ENCODE data around the gene RNF213. TPM values are rescaled to one million over a fixed set of nuclear protein-coding genes. Genes with fewer than 3 reads are reported as not detected.
"Not testable (repeated sequence)": the region's sequence is repeated elsewhere in the genome, so short reads cannot be mapped to it uniquely, and the experiment has no call there.

Gene RNF213
- total RNA-seq, 2 donors from 2014 or later = 415 to 602 TPM

- H3K27ac Mint-ChIP-seq = no peak overlapping the region
- ATAC-seq (no peak), DNase-seq (ENCODE audit: low spot score in 2 of 2) (no peak)
- H3K9me3 Mint-ChIP-seq = peaks cover 0 to 4% of the 10 kb centered on the region in 2 donors
- H3K36me3 Mint-ChIP-seq = peaks cover 14 to 31% of the 10 kb centered on the region in 2 donors
Observed at GRCh38 chr17:80270104-80270503, 9.5 kb downstream of the RNF213 start.

GRCh38 chr17:80270836-80271235, 10.2 kb downstream of the RNF213 start:
- peak in 1 of 2 donors; percentile 63 for DNase-seq (ENCODE audit: low spot score in 2 of 2)
- Mint-ChIP-seq H3K36me3 (peaks cover 7 to 24% of the 10 kb centered on the region in 2 donors), H3K27ac (peak overlapping the region; percentile 77 to 90), H3K9me3 (peaks cover 0 to 1% of the 10 kb centered on the region in 2 donors)
- ATAC-seq = peak; percentile 77 to 84

DNA sequence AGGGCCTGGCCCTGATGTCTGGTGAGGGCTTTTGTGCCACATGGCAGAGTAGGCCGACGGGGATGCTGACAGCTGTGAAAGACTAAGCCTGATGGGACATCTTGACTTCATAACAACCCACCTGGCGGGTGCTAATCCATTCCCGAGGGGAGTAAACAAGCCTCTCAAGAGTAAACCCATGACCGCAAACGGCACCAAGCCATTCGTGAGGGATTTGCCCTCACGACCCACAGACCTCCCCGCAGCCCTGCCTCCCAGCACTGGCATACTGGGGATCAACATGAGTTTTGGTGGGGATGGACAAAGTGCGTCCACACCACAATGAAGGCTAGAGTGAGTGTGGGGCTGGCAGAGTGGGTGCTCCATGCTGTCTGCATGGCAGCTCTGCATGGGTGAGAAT, 11.7 kb downstream of the RNF213 start:
- no peak overlapping the region for H3K27ac Mint-ChIP-seq
- H3K36me3 Mint-ChIP-seq = peaks cover 5 to 24% of the 10 kb centered on the region in 2 donors
- DNase-seq (ENCODE audit: low spot score in 2 of 2) (no peak), ATAC-seq (no peak)
- H3K9me3 Mint-ChIP-seq = no peaks in the 10 kb centered on the region

DNA sequence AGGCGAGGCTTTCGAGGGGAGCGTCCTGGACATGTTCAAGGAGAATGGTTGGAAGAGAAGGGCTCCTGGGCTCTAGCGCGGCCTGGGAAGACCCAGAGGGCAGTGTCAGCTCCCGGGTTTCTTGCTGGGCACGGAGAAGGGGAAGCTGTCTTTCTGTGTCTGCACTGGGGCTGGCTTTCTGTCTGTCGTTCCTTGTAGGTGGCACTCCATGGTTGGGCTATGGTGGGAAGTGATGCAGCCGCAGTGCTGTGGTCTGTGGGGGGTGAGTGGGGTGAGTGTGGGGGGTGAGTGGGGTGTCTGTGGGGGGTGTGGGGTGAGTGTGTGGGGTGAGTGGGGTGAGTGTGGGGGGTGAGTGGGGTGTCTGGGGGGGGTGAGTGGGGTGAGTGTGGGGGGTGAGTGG, 13.7 kb downstream of the RNF213 start:
- ATAC-seq = no peak
- no peak for DNase-seq (ENCODE audit: low spot score in 2 of 2)
- peak overlapping the region; percentile 24 to 81 for H3K27ac Mint-ChIP-seq
- peaks cover 5 to 27% of the 10 kb centered on the region in 2 donors for H3K36me3 Mint-ChIP-seq
- no peaks in the 10 kb centered on the region for H3K9me3 Mint-ChIP-seq

DNA sequence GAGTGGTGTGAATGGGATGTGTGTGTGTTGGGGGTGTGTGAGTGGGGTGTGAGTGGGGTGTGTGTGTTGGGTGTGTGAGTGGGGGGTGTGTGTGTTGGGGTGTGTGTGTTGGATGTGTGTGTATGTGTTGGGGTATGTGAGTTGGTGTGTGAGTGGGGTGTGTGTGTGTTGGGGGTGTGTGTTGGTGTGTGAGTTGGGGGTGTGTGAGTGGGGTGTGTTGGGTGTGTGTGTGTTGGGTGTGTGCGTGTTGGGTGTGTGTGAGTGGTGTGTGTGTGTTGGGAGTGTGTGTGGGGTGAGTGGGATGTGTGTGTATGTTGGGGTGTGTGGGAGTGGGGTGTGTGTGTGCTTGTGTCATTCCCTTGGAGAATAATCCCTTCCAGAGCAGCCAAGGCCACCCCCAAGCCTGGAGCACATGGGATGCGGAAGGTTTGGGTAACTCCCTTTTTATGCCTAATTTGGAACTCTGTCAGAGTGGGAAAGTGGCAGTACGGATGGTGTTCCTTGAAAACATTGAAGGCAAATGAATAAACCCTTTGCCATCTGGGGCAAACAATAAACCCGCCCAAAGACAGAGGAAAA, 14.3 kb downstream of the RNF213 start:
- Mint-ChIP-seq H3K27ac (no peak overlapping the region), H3K36me3 (peaks cover 5 to 27% of the 10 kb centered on the region in 2 donors)
- no peak for ATAC-seq

GRCh38 chr17:80275857-80276256, 15.2 kb downstream of the RNF213 start:
- Mint-ChIP-seq H3K36me3 (peaks cover 5 to 27% of the 10 kb centered on the region in 2 donors), H3K27ac (peak overlapping the region in 1 of 2 donors; percentile 44)
- DNase-seq (ENCODE audit: low spot score in 2 of 2); H3K9me3 Mint-ChIP-seq; ATAC-seq: not testable (repeated sequence)

More for the DNA sequence above, 14.3 kb downstream of the RNF213 start:
- H3K9me3 Mint-ChIP-seq = no peaks in the 10 kb centered on the region
- no peak for DNase-seq (ENCODE audit: low spot score in 2 of 2)

GRCh38 chr17:80277751-80278671, 17.4 kb downstream of the RNF213 start:
- no peak for DNase-seq (ENCODE audit: low spot score in 2 of 2)
- Mint-ChIP-seq H3K36me3 (peaks cover 5 to 22% of the 10 kb centered on the region in 2 donors), H3K9me3 (no peaks in the 10 kb centered on the region), H3K27ac (peak overlapping the region; percentile 48 to 60)
- no peak for ATAC-seq

DNA sequence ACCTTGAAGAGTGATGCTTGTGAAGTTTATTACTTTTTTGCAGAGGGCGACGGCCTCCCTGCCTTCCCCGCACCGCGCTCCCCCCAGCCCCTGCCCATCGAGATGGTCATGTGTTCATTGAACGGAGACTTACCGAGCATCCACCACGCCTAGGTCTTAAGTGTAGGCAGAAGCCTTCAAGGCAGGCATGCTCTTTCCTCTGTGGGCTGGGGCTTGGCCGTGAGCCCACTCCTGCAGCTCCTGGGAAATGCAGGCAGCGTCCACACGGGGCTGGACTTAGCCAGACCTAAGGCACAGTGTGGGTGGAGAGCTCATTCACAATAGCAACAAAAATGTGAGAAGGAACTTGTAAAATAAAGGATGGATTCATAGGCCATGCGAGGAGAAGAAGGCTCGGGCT, 19.2 kb downstream of the RNF213 start:
- DNase-seq (ENCODE audit: low spot score in 2 of 2) (no peak), ATAC-seq (no peak)
- H3K27ac Mint-ChIP-seq = peak overlapping the region in 1 of 2 donors; percentile 9
- H3K36me3 Mint-ChIP-seq = peaks cover 0 to 18% of the 10 kb centered on the region in 2 donors
- no peaks in the 10 kb centered on the region for H3K9me3 Mint-ChIP-seq

- ATAC-seq (no peak), DNase-seq (ENCODE audit: low spot score in 2 of 2) (no peak)
- H3K36me3 Mint-ChIP-seq = peaks cover 0 to 13% of the 10 kb centered on the region in 2 donors
- no peaks in the 10 kb centered on the region for H3K9me3 Mint-ChIP-seq
- no peak overlapping the region for H3K27ac Mint-ChIP-seq
Observed at GRCh38 chr17:80281516-80281915, 20.9 kb downstream of the RNF213 start.

GRCh38 chr17:80283116-80283852, 22.6 kb downstream of the RNF213 start:
- H3K36me3 Mint-ChIP-seq = peaks cover 8 to 21% of the 10 kb centered on the region in 2 donors
- peak overlapping the region in 1 of 2 donors; percentile 50 for H3K27ac Mint-ChIP-seq
- ATAC-seq = no peak

GRCh38 chr17:80284631-80285030, 24.0 kb downstream of the RNF213 start:
- Mint-ChIP-seq H3K9me3 (no peaks in the 10 kb centered on the region), H3K36me3 (peaks cover 8 to 26% of the 10 kb centered on the region in 2 donors), H3K27ac (peak overlapping the region in 1 of 2 donors; percentile 74)
- ATAC-seq (peak; percentile 20 to 43), DNase-seq (ENCODE audit: low spot score in 2 of 2) (no peak)

More at GRCh38 chr17:80283116-80283852, 22.6 kb downstream of the RNF213 start:
- no peak for DNase-seq (ENCODE audit: low spot score in 2 of 2)
- H3K9me3 Mint-ChIP-seq = no peaks in the 10 kb centered on the region

DNA sequence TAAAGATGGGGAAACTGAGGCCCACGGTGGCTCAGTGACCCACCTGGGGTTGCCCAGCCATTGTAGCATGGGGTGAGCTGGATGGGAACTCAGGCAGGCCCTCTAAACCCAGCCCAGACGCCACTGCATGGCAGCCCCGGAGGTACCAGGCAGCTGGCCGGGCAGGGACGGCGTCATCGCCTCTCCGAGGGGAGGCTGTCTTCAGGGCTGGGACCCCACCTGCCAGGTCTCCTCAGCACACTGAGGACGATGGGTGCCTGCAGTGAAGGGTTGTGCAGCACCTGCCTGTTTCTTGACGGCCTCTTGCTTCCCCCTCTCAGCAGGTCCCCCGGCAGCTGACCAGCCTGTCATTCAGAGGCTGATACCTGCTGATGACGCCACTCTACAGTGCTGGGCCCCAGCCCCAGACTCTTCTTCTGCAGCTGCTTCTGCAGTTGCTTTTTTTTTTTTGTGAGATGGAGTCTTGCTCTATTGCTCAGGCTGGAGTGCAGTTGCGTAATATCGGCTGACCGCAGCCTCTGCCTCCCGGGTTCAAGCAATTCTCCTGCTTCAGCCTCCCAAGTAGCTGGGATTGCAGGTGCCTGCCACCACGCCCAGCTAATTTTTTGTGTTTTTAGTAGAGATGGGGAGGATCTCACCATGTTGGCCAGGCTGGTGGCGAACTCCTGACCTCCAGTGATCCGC, 24.7 kb downstream of the RNF213 start:
- ATAC-seq (no peak), DNase-seq (ENCODE audit: low spot score in 2 of 2) (no peak)
- no peaks in the 10 kb centered on the region for H3K9me3 Mint-ChIP-seq
- H3K36me3 Mint-ChIP-seq = peaks cover 13 to 29% of the 10 kb centered on the region in 2 donors
- H3K27ac Mint-ChIP-seq = peak overlapping the region in 1 of 2 donors; percentile 65

- ATAC-seq = no peak
- no peaks in the 10 kb centered on the region for H3K9me3 Mint-ChIP-seq
- no peak for DNase-seq (ENCODE audit: low spot score in 2 of 2)
- peaks cover 20 to 35% of the 10 kb centered on the region in 2 donors for H3K36me3 Mint-ChIP-seq
- H3K27ac Mint-ChIP-seq = peak overlapping the region in 1 of 2 donors; percentile 54
Observed at GRCh38 chr17:80286638-80286960, 25.9 kb downstream of the RNF213 start.

DNA sequence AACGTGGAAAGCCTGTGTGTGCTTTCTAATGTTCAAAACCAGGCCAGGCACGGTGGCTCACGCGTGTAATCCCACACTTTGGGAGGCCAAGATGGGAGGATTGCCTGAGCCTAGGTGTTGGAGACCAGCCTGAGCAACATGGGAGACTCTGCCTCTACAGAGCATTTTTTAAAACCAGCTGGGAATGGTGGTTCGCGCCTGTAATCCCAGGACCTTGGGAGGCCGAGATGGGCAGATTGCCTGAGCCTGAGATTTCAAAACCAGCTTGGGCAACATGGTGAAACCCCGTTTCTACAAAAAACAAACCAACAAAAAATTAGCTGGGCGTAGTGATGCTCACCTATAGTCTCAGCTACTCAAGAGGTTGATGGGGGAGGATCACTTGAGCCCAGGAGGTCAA, 26.4 kb downstream of the RNF213 start:
- H3K36me3 Mint-ChIP-seq = peaks cover 22 to 36% of the 10 kb centered on the region in 2 donors
- no peaks in the 10 kb centered on the region for H3K9me3 Mint-ChIP-seq
- H3K27ac Mint-ChIP-seq = peak overlapping the region; percentile 54 to 60
- DNase-seq (ENCODE audit: low spot score in 2 of 2) (no peak), ATAC-seq (no peak)

DNA sequence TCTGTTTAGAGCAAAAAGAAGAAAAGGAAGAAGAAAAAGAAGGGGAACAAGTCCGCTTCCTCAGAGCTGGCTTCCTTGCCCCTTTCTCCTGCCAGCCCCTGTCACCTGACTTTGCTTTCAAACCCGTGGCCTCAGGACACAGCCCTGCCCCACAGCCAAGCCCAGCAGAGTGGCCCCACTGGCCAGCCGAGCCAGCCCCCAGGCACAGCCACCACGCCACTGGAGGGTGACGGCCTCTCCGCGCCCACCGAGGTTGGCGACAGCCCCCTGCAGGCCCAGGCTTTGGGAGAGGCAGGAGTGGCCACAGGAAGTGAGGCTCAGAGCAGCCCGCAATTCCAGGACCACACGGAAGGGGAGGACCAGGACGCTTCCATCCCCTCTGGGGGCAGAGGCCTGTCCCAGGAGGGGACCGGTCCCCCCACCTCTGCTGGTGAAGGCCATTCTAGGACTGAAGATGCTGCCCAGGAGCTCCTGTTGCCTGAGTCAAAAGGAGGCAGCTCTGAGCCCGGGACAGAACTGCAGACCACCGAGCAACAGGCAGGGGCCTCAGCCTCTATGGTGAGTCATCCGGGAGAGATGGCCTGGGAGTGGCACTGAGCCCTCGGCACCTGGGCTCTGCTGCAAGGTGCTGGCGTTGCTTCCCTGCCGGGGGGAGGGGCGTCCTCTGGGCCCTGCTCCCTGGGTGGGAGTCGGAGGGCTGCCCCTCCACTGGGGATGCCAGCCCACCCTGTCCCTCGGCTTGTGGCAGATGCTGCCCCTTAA, 27.3 kb downstream of the RNF213 start:
- Mint-ChIP-seq H3K9me3 (no peaks in the 10 kb centered on the region), H3K27ac (peak overlapping the region; percentile 70 to 91), H3K36me3 (peaks cover 22 to 36% of the 10 kb centered on the region in 2 donors)
- ATAC-seq (no peak), DNase-seq (ENCODE audit: low spot score in 2 of 2) (no peak)

DNA sequence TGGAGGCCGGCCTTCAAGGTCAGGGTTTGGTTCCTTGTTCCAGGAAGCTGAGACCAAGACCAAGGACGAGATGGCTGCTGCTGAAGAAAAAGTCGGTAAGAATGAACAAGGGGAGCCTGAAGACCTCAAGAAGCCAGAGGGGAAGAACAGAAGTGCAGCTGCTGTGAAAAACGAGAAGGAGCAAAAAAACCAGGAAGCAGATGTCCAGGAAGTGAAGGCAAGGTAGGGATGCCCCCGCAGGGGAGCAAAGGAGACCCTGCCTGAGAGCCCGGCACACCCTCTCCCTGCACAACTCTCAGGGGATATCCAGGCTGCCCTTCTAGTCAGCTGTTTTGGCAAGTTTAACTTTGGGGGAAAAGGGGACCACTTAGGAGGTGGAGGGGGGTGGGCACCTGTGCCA, 29.0 kb downstream of the RNF213 start:
- DNase-seq (ENCODE audit: low spot score in 2 of 2) (no peak), ATAC-seq (no peak)
- H3K36me3 Mint-ChIP-seq = peaks cover 22 to 33% of the 10 kb centered on the region in 2 donors
- H3K27ac Mint-ChIP-seq = peak overlapping the region; percentile 31 to 70
- H3K9me3 Mint-ChIP-seq = no peaks in the 10 kb centered on the region
